Activated CD8-positive, alpha-beta memory T cell treated with anti-CD3 and anti-CD28 coated beads, Interleukin-2, amount 50 U/mL, for 1 hour (primary cell): ENCODE results near the gene KSR1.
"Not testable (repeated sequence)": the region's sequence is repeated elsewhere in the genome, so short reads cannot be mapped to it uniquely, and the experiment has no call there.

ENCODE experiments used
- DNase-seq: peaks from one replicate; pipeline ENCODE4 v3.0.0-alpha.2; 2020; ENCODE audit errors: extremely low read depth

Gene KSR1

DNA sequence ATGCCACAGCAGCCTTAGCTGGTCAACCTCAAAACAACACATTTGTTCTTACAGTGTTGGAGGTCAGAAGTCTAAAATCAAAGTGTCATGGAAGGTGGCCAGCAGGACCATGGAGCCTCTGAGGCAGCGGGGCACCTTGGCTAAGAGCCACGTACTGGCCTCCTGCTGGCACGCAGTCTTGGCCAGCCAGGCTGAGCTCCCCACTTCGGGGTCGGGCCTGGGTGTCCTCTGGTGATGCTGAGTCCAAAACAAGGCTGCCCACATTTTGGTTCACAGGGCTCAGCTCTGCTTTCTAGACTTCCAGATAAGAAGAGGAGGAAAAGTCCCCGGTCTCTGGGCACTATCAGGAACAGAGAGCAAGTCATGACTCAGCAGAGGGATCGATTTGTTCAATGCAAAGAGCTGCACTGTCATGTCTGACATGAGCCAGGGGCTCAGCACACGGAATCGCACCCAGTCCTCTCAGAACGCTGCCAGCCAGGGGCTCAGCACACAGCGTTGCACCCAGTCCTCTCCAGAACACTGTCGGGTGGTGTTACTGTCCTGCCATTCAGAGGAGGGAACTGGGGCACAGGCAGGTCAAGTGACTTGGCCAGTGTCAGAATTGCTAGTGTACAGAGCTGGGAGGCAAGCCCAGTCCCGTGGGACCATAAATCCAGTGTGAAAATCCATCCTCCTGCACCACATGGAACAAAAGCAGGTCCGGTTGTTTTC, 177.2 kb downstream of the KSR1 start:
- DNase-seq, result no peak

DNA sequence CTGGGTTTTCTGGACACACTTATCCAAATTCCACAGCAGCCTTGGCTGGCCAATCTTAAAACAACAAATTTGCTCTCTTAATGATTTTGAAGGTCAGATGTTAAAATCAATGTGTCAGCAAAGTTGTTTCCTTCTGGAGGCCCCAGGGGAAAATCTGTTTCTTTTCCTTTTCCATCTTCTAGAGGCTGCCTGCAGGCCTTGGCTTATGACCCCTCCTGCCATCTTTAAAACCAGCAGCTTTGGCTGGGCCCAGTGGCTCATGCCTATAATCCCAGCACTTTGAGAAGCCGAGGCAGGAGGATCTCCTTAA, 177.7 kb downstream of the KSR1 start:
- DNase-seq, result no peak

DNA sequence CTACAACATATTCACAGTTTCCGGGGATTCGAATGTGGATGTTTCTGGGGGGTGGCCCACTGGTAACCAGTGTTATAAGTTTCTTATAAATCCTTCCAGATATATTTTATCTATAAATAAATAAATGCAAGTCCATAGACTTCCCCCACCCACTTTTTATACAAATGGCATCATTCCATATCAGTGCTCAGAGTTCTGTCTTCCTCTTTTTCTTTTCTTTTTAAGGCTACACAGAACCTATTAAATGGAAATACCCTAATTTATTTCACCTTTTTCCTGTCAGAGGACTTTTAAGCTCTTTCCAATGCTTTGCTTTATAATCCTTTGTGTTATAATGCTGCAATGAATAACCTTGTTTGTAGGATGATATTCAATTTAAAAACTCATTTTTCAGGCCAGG, 178.5 kb downstream of the KSR1 start:
- no peak for DNase-seq

DNA sequence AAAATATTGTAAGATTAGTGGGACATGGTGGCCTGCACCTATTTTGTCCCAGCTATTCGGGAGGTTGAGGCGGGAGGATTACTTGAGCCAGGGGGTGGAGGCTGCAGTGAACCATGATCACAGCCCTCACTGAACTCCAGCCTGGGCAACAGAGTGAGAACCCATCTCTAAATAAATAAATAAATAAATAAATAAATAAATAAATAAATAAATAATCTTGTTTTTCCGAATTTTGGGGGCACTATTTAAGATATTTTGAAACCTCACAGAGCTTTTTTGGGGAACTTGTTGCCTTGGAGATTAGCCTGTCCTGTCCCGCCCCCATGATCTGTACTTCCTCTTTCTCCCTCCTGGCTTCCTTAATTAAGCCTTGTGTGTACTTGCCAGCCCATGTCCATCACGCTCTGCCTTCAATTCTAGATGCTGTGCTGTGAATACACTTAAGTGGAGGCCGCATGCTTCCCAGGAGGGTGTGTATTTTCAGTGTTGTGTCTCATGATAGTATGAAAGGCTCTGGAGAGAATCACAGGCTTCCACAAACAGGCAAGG, 179.1 kb downstream of the KSR1 start:
- DNase-seq, result no peak

DNA sequence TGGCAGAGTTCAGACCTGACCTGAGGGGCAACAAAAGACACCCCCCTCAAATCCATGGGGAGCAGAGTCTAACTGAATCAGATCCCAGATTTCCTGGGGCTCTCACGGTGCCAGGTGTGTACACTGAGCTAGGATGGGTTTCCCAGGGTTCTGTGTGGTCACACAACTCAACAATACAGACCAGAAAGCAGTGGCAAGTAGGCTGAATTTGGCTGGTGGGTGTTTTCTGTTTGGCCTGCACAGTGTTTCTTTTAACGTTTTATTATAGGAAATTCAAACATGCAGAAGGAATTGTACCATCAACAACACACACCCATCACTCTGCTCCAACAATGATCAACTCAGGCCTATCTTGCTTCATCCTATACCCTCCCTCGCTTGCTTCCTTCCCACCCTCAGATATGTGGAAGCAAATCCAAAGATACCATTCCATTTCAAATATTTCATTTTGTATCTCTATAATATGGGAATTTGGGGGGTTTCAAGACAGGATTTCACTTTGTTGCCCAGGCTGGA, 179.8 kb downstream of the KSR1 start:
- not testable (repeated sequence) for DNase-seq

DNA sequence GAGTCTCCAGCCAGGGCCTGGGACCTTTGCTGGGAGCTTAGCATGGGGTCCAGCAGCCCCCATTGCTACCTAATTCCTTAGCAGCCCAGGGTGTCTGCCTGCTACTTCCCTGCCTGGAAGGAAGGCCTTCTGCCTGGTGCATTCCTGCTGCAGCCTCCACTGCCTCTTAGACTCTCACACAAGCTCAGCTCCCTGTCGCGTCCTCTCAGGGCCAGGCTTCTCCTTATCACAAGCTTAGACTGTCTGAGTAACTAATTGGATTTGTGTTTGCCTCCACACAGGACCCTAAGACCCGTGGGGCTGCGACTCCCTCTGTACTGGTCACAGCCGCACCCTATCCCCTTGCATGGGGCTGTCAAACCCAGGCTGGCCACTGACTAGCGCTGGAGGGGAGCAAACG, 181.6 kb downstream of the KSR1 start:
- DNase-seq, result not testable (repeated sequence)

DNA sequence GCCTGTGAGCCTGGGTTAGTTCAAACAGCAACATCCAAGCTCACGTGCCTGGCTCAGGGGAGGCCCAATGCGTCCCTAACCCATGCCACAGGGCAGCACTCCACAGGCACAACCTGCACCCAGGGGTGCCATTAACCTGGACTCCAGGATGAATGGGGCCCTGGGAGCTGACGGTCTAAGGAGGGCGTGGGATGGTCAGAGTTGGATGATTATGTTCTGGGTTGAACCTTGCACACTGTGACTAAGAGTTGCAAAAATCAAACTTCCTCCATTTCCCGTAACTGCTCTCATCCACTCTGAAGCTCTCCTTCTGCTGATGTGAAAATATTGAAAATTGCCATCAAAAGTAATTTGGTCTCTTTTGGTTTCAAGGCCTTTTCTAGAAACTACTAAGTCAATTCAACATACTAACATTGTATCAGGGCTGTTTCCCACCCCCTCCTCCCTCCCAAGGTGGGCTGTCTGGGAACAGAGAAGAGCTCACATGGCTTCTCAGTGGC, 182.2 kb downstream of the KSR1 start:
- not testable (repeated sequence) for DNase-seq

DNA sequence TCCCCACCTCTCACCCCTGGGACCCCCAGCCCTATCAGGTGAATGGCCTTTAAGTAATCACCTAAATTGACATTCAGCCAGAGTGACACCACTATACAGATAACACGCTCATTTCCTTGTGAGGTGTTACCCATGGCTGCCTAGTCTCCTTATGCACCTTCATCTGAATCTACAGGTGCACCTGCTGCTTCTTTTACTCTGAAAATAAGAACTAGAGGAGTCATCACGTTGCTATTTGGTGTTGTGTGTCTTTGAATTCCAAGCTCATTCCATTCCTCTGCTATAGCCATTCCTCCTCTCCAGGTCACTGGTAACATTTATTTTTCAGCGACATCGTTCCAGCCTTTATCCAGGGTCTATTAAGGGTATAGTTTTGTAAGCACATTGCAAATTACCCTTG, 184.5 kb downstream of the KSR1 start:
- no peak for DNase-seq

DNA sequence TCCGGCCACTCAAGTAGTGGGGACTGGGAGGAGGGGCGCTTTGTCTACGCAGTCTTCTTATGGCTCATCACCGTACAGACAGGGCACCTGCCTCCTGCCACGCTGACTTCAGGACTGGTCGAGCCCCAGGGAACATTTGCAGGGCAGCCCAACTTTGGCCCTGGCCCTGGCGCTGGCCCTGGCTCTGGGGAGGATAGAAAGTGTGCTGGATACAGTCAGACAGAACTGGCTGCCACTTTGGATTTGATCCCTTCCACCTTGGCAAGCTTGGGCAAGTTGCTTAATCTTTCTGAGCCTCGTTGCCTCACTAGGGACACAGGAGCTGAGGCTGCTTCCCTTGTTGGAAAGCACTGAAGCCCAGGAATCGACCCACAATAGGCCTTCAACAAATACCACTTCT, 188.3 kb downstream of the KSR1 start:
- no peak for DNase-seq

DNA sequence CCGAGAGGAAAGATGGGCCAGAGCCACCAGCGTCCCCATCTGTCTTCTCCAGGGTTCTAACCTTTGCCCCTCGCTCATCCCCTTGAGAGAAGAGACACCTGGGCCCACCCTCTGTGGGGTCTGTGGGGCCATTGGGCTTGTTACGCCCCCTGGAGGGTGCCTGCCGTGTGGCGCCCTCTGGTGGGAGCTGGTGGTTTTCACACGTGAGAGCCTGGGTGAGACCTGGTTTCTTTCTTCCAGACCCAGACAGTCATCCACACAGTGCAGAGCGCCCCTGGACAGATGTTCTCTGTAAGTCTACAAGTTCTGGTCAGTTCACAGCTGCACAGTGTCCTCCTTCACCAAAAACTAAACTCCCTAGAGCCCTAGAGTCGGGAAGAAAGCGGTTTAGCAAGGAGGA, 189.4 kb downstream of the KSR1 start:
- DNase-seq, result not testable (repeated sequence)

DNA sequence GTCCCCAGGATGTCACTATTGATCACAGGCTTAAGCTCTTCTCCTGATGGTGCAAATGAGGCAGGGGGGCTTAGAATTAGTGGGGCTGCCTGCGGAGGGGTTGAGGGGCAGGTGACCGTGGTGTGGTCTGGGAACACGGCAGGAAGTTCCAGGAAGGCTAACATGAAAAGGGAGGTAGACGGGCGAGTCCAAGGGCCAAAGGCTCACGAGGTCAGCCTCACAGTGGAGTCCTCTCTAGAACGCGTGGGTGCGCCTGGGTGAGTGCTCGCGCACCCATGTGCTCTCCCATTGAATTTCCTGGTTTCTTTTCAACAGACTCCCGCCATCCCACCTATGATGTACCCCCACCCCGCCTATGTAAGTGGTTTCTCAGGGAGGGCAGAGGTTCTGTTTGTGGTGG, 190.0 kb downstream of the KSR1 start:
- DNase-seq, result no peak

DNA sequence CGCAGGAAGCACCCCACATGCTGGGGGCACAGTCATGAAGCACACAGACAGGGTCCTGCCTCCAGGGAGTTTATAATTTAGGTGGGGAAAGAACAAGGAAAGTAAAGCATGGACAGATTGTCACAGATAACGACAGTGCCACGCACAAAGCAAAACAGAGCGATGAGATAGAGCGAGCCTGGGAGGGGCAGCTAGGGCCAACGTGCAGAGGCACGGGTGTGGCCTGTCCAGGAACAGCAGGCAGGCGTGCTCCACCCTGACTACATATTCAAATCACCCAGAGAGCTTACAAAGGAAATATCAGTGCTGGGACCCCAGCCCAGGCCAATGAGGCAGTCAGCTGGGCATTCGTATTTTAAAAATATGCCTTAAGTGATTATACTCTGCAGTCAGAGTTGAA, 191.5 kb downstream of the KSR1 start:
- DNase-seq, result no peak

DNA sequence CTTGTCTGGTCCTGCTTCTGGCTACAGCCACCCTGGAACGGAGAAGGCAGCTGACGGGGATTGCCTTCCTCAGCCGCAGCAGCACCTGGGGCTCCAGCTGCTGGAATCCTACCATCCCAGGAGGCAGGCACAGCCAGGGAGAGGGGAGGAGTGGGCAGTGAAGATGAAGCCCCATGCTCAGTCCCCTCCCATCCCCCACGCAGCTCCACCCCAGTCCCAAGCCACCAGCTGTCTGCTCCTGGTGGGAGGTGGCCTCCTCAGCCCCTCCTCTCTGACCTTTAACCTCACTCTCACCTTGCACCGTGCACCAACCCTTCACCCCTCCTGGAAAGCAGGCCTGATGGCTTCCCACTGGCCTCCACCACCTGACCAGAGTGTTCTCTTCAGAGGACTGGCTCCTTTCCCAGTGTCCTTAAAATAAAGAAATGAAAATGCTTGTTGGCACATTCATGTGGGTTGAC, 192.9 kb downstream of the KSR1 start:
- not testable (repeated sequence) for DNase-seq

DNA sequence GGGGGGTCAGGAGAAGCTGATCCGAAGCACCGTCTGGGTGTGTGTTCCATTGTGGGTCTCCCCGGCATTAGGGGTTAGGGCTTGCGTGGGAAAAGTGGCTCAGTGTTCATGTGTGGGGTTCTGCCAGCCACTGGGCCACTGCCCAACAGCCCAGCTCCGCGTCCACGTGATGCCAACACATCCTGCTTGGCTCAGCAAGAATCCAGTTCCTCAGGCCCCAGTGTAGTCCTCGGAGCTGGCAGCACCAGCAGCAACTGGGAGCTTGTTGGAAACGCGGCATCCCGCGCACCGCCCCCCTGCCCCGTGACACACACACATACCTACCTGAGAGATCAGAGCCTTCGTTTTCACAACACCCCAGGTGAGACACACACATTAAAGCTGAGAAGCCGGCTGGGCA, 193.7 kb downstream of the KSR1 start:
- no peak for DNase-seq

DNA sequence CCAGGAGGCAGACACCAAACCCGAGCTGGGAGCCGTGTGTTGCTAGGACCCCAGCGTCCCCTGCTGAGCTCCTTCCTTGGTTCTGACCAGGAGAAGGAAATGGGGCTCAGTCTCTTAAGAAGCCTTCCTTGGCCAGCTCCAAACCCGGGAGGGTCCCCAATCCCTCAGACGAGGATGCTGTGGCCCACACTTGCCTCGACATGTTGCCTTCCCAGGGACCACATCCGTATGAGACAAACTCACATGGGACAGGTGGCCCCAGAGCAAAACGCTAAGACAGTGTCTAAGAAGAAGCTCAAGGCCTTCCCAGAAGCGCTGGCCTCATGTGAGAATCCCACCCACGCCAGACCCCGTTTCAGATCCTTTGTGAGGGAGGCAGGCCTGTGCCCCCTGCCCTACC, 194.6 kb downstream of the KSR1 start:
- no peak for DNase-seq

DNA sequence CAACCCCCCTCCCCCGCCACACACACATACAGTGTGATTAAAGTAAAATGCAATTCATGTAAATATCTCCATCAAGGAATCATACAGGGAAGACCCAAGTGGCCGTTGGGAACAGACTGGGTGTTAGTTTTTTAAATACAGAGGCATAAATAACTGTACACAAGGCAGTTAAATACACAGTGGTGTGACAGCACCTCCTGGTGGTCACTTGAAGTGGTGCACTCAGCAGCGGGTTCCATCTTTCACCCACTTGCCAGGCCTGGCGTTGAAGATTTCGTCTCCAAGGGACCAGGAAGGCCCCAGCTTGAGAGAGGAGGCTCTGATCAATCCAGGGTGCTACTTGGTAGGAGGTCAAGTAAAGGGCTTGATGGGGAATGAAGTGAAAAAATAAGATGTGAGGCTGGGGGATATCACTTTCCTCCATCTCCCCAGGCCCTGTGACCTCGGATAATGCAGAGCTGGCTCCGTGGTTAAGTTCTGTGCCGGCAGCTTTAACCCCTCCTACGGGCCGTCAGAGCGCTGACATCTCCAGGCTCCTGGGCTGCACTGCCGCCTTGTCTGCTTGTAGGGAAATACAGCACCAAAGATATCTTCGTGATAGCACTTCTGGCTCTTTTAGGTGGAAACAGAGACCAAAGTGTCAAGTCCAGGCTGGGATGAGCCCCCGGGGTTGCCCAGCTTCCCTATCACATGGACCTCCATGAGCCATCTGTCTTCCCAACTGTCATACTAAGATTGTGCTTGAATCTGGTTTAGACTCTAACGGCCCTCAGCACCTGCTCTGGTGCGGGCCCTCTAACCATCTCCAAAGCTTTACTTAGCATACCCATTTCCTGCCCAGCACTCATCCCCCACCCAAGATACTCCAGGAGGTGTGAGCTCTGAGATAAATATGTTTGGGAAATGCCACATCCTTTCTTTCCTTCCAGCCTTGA, 195.4 kb downstream of the KSR1 start:
- no peak for DNase-seq

DNA sequence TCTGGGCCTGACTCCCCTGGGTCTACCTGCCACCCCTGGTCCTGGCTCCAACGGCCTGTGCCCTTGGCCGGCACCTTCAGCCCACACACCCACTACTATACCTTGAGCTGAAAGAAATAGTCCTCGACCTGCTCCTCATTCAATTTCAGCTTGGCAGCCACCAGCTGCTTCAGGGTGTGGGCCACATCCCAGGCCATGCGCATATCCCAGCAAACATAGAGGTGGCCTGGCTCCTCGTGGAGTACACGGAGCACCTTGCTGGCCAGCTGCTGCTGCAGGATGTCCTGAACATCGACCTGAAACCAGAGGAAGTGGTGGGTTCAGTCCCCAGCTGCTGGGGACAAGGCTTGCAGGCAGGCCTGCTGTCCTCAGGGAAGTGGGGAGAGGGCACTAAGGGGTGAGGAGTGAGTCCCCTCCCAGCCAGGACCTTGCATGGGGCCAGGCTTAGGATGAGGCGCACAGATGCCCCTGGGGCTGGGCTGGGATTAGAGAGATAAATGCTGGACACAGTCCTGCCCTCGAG, 197.3 kb downstream of the KSR1 start:
- not testable (repeated sequence) for DNase-seq

DNA sequence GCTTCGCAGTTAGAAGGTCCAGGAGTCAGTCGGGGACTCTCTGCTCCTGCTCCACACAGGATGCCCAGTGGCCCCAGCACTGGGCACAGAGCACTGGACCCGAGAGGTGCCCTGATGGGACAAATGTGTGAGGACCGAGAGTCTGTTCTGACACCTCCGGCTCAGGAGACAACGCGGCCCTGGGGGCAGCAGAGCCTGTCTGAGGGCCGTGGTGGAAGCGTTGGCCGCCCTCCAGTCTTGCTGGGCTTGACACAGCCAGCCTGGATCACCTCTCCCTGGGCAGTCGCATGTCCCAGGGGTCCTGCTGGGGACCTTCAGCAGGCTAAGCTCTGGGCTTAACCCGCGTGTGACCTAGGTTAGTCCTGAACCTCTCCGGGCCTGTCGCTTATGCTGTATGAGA, 197.9 kb downstream of the KSR1 start:
- no peak for DNase-seq

DNA sequence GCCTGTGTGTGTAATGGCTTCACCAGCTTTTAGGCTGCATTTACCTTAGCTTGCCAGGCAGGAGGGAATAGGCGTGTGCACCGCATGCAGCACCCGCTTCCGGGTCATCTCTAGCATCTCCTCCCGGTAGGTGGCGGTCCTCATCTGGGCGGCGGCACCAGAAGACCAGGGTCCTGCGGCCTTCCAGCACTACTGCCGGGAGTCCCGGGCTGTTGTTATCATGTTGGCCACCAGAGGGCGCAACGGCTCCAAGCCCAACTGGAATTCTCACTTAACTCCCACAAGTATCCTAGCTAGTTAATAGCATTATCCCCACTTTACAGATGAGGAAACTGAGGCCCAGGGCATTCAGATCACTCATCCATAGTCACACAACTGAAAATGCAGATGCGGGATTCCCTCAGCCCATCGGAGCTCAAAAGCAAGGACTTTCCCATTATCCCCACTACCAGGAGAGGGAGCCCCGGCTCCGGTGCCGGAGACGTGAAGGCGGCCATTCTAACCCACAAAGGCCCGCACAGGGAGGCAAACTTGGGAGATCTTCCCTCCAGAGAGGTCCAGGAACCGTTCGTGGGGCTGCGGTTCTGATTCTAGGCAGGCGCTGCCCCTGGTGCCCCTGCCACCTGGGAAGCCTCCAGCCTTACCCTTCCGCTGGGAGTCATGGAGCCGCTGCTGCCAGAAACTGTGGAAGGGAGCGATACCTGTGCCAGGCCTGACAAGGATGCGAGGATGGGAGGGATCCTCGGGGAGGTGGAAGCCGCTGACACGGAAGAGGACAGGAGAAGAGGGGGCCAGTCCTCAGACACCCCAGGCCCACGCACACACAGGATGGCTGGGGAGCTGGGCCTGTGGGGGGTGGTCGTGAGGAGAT, 198.6 kb downstream of the KSR1 start:
- DNase-seq, result no peak

DNA sequence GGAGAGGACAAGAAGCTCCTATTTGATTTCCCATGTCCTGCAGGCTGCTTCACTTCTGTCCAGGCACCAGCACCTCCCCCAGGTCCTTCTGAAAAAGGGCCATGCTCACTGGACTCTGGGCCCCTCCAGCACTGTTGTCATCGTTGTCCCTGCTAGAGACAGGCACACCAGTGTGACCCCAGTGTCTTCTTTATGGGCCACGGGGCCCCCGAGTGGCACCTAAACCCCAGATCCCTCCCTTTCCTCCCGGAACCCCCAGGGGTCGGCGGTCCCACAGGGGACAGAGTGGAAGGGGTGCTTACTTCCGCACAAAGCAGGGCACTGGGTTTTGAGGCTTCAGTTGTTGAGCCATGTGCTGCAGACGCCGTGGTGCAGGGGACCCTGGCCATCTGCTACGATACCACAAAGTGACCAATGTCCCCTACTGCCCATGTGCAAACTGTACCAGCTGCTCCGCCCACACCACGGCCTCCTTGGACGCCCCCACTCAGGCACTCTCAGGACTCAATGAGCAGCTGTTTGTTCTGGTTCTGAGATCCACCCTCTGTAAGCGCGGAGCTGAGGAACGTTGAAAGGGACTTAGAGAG, 199.4 kb downstream of the KSR1 start:
- DNase-seq, result not testable (repeated sequence)

DNA sequence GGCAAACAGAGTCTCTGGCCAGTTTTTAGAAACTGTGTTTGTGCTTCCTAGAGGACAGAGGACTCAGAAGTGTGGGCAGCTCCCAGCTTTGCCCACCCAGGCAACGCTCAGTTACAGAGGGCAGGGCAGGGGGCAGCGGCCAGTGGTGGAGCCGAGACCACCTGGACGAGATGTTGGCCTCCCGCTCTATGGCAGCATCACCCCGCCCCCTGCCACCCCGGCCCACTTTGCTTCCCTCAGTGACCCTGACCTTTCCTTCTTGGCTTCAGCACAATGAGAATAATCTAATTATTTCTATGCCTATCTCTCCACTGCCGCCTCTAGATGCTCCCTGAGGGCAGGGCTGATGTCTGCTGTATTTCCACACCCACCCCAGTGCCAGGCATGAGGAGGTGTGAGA, 200.4 kb downstream of the KSR1 start:
- DNase-seq, result not testable (repeated sequence)
